NT2/D1 (cell line): ENCODE results near the gene CCDC71.

Experiments used
- SUZ12 ChIP-seq: IDR thresholded peaks from 2 replicates; pipeline ENCODE4 v1.6.1; 2011; ENCODE audit not compliant: insufficient read length, insufficient read depth; ENCODE audit errors: extremely low read depth
- YY1 ChIP-seq: IDR thresholded peaks from 2 replicates; pipeline ENCODE4 v1.6.1; 2011; ENCODE audit not compliant: insufficient read length, insufficient read depth
- ZNF274 ChIP-seq: IDR thresholded peaks from 2 replicates; pipeline ENCODE4 v1.6.1; 2011; ENCODE audit warnings: mild to moderate bottlenecking, low read depth, low read length

DNA sequence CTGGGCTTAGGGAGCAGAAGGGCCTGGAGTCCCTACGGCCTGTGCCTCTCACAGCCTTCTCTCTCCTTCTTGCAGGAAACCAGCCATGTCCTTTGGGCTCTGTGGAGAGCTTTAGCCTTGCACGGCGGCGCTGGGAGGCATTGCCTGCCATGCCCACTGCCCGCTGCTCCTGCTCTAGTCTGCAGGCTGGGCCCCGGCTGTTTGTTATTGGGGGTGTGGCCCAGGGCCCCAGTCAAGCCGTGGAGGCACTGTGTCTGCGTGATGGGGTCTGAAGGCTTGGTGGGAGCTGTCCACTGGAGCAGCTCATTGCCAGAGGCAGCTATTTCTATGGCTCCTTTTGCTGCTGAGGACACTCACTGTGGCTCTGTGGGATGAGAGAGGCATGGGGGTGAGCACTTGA, 9.4 kb upstream of the CCDC71 start:
- TF ChIP-seq YY1, result no peak
- TF ChIP-seq SUZ12, result no peak
- TF ChIP-seq ZNF274, result no peak
